Peyer's patch (tissue), 4 donors: ENCODE measurements around the gene SLC35A3. TPM values are rescaled to one million over a fixed set of nuclear protein-coding genes. Genes with fewer than 3 reads are reported as not detected.
"Not testable (repeated sequence)": the region's sequence is repeated elsewhere in the genome, so short reads cannot be mapped to it uniquely, and the experiment has no call there.

Source experiments
- DNase-seq, 3 donors: peaks; one replicate each; pipeline ENCODE4 v3.0.0-alpha.2; 2017 to 2019
- H3K27ac ChIP-seq, 4 donors: fragments of 200-600 bp; sonication (generic); one replicate each; pipeline ENCODE4 v1.5.1; 2016 to 2019
- H3K27me3 ChIP-seq, 2 donors: fragments of 200-600 bp; sonication (generic); one replicate each; pipeline ENCODE4 v1.5.1; 2019
- H3K36me3 ChIP-seq, 3 donors: fragments of 200-600 bp; sonication (generic); one replicate each; pipeline ENCODE4 v1.5.1; 2016 to 2019
- H3K4me1 ChIP-seq, 4 donors: fragments of 200-600 bp; sonication (generic); one replicate each; pipeline ENCODE4 v1.5.1; 2016 to 2019
- H3K4me3 ChIP-seq, 4 donors: fragments of 200-600 bp; sonication (generic); 1 replicate in 3 of 4; 2 replicates in 1 of 4; pipeline ENCODE4 v1.5.1; 2016 to 2019; ENCODE audit warnings: mild to moderate bottlenecking in 1 of 4
- H3K9me3 ChIP-seq, 4 donors: fragments of 200-600 bp; sonication (generic); one replicate each; pipeline ENCODE4 v1.5.1; 2016 to 2019; ENCODE audit warnings: mild to moderate bottlenecking in 1 of 4
- CTCF ChIP-seq, 6 experiments: fragments of 450-650 bp in 4 of 6; fragments of 200-600 bp in 2 of 6; sonication (generic) in 1 of 6; IDR thresholded peaks; one replicate each; pipeline ENCODE4 v1.5.1; 2017 to 2019; ENCODE audit warnings: antibody characterized with exemption in 6 of 6, mild to moderate bottlenecking in 3 of 6, moderate library complexity in 1 of 6
- POLR2A ChIP-seq, 2 donors: fragments of 450-650 bp; IDR thresholded peaks; one replicate each; pipeline ENCODE4 v1.5.1; 2017; ENCODE audit warnings: antibody characterized with exemption in 2 of 2, mild to moderate bottlenecking in 2 of 2, moderate library complexity in 2 of 2
- total RNA-seq, 4 donors: library from RNA; depleted of rRNA; stranded (reverse); fragments of >200 nt; gene quantifications; one replicate each; pipeline ENCODE4 v1.1.0, GENCODE V29; 2016

Gene SLC35A3
- total RNA-seq, 4 donors from 2014 or later, result 16.5 to 105 (median 88.6) TPM

GRCh38 chr1:100045206-100045605 lies 75.4 kb downstream of the SLC35A3 start:
- peaks cover 0 to 13% (median 3%) of the 10 kb centered on the region in 4 donors for H3K4me1 ChIP-seq
- TF ChIP-seq POLR2A (IDR thresholded peaks at IDR 0.05), result no peak
- no peak for TF ChIP-seq CTCF (IDR thresholded peaks at IDR 0.05)
- H3K4me3 ChIP-seq, result no peak overlapping the region
- no peak overlapping the region for H3K27ac ChIP-seq
- no peaks in the 10 kb centered on the region for H3K9me3 ChIP-seq
- no peaks in the 10 kb centered on the region for H3K27me3 ChIP-seq
- no peaks in the 10 kb centered on the region for H3K36me3 ChIP-seq
- no peak for DNase-seq

GRCh38 chr1:100047235-100047708 lies 77.5 kb downstream of the SLC35A3 start:
- H3K9me3 ChIP-seq, H3K36me3 ChIP-seq, H3K27me3 ChIP-seq, DNase-seq, H3K4me1 ChIP-seq: not testable (repeated sequence)
- peak overlapping the region in 1 of 4 donors; percentile 52 for H3K27ac ChIP-seq
- peak overlapping the region in 1 of 4 donors; percentile 1 for H3K4me3 ChIP-seq

- H3K4me1 ChIP-seq, result no peaks in the 10 kb centered on the region
- no peak for DNase-seq
- TF ChIP-seq CTCF (IDR thresholded peaks at IDR 0.05), result no peak
- TF ChIP-seq POLR2A (IDR thresholded peaks at IDR 0.05), result no peak
- H3K36me3 ChIP-seq, result peaks cover 0 to 12% (median 0%) of the 10 kb centered on the region in 3 donors
- no peak overlapping the region for H3K4me3 ChIP-seq
- H3K9me3 ChIP-seq, result no peaks in the 10 kb centered on the region
- H3K27me3 ChIP-seq, result no peaks in the 10 kb centered on the region
- H3K27ac ChIP-seq, result no peak overlapping the region
Measured at GRCh38 chr1:100050139-100050538, 80.3 kb downstream of the SLC35A3 start.

GRCh38 chr1:100051401-100051800 lies 81.6 kb downstream of the SLC35A3 start:
- no peak for TF ChIP-seq CTCF (IDR thresholded peaks at IDR 0.05)
- TF ChIP-seq POLR2A (IDR thresholded peaks at IDR 0.05), result no peak
- Histone ChIP-seq H3K27ac (no peak overlapping the region), H3K27me3 (no peaks in the 10 kb centered on the region), H3K9me3 (no peaks in the 10 kb centered on the region), H3K36me3 (peaks cover 0 to 12% (median 0%) of the 10 kb centered on the region in 3 donors), H3K4me1 (no peaks in the 10 kb centered on the region), H3K4me3 (no peak overlapping the region)
- no peak for DNase-seq

- Histone ChIP-seq H3K27me3 (no peaks in the 10 kb centered on the region), H3K4me1 (no peaks in the 10 kb centered on the region), H3K36me3 (peaks cover 0 to 12% (median 0%) of the 10 kb centered on the region in 3 donors), H3K27ac (no peak overlapping the region), H3K9me3 (no peaks in the 10 kb centered on the region), H3K4me3 (no peak overlapping the region)
- DNase-seq, result no peak
- TF ChIP-seq POLR2A (IDR thresholded peaks at IDR 0.05) (no peak), CTCF (IDR thresholded peaks at IDR 0.05) (no peak)
Measured at GRCh38 chr1:100051893-100052292, 82.1 kb downstream of the SLC35A3 start.

- Histone ChIP-seq H3K4me3 (no peak overlapping the region), H3K4me1 (no peaks in the 10 kb centered on the region), H3K27ac (no peak overlapping the region), H3K27me3 (no peaks in the 10 kb centered on the region), H3K9me3 (no peaks in the 10 kb centered on the region), H3K36me3 (peaks cover 0 to 12% (median 0%) of the 10 kb centered on the region in 3 donors)
- no peak for TF ChIP-seq CTCF (IDR thresholded peaks at IDR 0.05)
- TF ChIP-seq POLR2A (IDR thresholded peaks at IDR 0.05), result no peak
- no peak for DNase-seq
Measured at GRCh38 chr1:100053119-100053518, 83.3 kb downstream of the SLC35A3 start.
